DMS53 (cell line): ENCODE results near the gene EFNA1.

Experiments used
- DNase-seq: peaks from one replicate; lab custom pipeline; 2025; lab: John Stamatoyannopoulos, UW

The EFNA1 gene

DNA sequence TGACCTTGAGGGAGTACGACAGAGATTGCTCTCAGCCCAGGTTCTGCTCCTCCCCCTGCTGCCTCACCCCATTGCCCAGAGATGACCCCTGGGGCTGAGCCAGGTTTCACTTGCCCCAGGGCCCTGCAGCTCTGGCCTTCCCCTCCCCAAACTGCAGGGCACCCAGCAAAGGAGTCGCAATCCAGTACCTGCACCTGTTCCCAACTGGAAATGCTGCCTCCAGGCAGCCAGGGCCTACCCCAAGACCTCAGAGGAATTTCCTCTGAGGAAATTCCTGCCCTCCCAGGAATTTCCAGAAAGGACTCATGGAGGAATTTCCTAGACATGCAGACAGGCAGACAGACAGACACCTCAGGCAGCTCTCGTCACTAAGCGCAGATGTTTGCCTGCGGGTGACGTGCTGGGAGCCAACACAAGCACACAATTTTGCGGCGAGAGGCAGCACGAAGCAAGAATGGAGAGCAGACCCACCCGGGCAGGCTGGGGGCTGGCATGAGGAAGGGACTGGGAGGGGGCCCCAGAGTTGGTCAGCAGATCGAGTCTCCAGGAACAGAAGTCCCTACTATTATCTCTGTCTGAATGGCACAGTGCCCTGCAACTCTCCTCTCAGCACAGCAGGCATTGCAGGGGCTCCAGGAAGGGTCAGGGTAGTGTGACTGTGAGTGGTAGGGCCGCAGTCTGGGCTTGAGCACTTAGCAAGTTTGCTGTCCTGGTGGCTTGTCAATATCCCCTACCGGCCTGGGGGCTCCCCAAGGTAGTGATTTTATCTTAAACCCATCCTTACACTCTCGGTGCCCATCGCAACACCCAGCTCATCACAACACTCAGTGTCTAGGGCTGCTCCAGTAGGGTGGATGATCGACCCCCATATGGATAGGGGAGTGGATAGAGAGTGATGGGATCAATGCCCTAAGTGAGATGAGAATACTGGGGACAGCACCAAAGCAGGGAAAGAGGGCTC is 2.9 kb upstream of the EFNA1 start:
- DNase-seq = no peak

DNA sequence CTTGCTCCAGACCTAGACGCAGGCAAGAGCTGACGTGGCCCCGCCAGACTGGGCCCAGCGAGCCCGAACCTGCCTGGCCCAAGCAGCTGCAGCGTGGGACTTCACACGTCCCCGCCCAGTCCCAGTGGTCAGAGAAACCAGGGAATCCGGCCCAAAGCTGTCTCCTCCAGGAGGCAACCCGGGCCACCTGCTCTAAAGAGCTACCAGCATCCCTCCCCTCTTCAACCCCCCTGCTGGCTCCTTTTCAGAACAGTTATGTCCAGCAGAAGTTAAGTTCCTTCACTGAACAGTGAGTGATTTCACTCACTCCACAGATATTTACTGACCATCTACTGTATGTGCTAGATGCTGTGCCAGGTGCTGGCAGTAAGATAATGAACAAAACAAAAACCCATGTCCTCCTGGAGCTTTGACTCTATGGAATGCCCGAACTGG is 2.1 kb upstream of the EFNA1 start:
- peak; percentile 69 for DNase-seq

DNA sequence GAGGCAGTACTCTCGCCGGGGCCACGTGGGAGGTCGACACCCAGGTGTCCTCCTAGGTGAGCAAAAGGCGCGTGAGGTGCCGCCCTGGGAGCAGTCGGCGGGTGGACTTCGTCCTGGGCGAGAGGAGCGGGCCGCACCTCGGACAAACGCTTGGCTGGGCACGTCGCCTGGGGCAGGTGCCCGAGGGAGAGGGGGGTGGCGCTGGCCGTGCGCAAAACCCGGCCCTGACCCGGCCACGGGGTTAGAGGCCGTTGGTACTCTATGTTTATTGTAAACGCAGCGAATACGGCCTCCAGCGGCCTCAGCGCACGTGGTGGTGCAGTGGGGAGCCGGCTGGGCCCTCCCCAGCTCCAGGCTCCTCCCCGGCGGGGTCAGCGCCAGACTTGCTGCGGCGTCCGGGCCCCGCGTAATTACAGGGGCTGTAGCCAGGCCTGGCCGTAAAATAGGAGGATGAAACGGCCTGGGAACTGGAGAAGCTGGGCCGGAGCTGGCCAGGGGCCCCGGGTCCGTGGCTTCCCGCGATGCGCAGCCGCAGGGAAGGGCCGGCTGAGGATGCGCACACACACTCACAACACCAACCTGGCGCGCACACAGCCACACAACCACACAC is 1.6 kb upstream of the EFNA1 start:
- DNase-seq = peak; percentile 94

DNA sequence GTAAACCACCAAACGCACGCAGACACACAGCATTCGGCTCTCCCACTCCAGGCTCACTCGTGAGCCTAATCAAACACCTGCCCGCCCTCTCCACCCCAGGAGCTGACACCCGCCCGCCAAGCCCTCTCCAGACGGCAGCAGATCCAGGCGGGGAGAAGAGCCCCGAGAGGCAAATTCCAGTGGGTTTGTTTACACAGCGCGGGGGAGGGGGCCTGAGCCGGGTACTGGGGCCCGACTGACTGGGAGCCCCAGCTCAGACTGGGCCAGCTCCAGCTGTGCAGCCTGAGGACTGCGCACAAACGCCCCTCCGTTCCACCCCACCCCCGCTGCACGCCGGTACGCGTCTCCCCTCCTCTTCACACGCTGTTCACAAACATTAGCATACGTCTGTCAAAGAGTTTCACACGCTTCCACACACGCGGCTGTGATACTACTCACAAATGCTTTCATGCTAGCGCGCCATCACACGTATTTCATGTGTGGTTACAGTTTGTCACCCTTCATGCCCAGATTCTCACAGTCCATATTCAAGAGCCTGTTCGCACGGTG is 1.0 kb upstream of the EFNA1 start:
- DNase-seq = peak; percentile 94

DNA sequence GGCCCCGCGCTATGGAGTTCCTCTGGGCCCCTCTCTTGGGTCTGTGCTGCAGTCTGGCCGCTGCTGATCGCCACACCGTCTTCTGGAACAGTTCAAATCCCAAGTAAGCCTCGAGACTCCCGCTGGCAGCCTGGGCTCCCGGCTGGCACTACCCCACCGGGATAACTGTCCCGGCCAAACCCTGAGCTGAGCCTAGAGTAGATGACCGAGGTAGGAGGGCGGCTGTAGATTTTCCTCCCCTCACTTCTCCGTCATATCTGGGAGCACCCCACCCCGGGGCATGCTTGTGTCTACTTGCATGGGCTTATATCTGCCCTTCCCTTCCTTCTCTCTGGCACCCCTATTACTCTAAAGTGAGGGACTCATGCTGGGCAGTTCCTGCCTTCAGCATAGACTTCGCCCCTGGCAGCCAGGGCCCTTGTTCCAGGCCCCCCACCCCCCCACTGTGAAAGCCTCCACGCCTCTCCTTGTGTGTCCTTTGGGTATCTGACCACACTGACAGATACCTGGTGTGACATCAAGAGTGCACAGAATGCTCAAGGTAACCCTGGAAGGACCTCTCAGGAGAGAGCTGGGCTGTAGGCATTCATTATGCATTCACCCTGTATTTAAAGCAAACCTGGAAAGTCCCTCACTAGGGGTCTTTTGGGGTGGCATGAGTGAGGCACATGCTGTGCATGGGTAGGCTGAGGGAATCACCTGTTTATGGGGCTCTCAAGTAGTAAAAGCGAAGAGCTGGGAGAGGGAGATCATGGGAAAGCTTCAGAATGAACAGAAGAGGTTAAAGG is 485 bp downstream of the EFNA1 start:
- DNase-seq = peak; percentile 58

DNA sequence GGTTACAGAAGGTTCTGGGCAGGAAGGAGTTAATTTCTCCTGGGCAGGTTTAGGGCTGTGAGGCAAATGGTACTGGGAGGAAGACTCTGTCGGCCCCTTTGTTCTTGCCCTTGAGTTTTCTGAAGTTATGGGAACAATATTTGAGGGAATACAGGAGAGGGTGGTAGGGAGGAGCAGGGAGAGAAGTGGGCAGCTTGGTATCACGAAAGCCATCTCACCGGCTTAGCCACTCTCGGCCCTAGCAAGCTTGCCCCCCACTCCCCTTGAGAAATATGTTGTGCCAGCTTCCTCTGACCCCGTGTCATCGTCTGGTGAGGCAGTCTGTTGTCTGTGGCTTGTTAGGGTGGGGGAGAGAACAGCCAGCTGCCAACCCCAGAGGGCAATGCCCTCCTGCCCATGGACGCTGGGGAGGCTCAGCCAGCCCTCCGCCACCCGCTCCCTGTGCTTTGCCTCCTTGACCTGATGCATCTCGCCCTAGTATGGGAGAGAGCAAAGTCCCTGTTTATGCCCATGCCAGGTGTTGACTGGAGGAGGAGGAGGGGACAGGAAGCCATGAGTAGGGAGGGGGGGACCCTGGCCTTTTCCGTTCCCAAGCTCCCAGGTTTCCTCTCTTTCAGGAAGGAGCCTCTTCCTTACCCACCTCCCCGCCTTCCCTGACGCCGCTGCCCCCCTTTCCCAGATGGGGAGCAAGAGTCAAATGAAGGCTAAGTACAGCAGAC is 1.2 kb downstream of the EFNA1 start:
- peak; percentile 95 for DNase-seq

DNA sequence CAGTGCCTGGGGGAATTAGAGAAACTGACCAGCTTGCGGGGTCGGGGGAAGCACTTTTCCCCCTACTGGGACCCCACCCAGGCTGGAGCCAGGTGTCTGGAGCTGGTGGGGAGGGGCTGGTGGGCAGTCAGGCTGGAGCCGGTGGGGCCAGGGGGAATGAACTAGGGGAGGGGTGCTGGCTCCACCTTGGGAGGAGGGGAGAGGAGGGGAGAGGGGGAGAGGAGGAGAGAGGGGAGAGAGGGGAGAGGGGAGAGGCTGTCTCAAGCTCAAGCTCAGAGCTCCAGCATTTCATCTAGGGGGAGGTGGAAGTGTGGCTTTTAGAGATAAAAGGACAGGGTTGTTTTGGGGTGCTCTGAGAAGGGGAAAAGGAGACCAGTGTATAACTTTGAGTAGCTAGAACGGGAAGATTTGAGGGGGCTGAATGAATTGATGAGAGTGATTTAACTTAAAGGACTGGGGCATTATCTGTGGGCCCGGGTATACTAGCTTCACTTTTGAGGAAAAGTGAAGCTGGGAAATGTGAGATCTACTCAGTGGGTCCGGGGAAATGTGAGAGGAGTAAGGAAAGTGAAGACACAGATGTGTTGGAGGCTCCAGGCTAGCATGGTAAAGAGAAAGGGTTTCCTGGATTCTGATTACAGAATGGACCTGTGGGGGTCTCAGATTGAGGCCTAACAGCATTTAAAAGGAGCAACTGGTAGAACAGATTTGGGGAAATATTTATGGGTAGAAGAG is 2.8 kb downstream of the EFNA1 start:
- no peak for DNase-seq

DNA sequence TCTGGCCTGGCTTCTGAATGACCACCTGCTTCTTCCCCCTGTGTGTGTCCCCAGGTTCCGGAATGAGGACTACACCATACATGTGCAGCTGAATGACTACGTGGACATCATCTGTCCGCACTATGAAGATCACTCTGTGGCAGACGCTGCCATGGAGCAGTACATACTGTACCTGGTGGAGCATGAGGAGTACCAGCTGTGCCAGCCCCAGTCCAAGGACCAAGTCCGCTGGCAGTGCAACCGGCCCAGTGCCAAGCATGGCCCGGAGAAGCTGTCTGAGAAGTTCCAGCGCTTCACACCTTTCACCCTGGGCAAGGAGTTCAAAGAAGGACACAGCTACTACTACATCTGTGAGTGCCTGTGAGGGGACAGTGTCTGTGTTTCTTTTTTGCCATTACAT is 3.6 kb downstream of the EFNA1 start:
- no peak for DNase-seq

DNA sequence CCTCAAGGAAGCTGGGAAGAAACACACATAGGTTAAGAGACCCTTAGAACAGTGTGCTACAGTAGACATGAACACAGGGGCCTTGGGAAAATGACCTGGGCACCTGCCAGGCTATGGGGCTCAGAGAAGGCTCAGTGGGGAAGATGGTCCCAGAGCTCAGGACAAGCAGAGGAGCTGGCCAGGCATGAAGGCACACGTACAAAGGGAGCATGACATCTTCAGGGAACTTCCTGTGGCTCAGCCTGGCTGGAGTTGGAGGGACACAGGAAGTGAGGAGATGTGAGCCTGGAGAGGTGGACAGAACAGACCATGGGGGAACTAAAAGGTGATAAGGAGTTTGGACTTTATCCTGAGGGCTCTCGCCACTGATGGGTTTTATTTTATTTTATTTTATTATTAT is 4.2 kb downstream of the EFNA1 start:
- no peak for DNase-seq

DNA sequence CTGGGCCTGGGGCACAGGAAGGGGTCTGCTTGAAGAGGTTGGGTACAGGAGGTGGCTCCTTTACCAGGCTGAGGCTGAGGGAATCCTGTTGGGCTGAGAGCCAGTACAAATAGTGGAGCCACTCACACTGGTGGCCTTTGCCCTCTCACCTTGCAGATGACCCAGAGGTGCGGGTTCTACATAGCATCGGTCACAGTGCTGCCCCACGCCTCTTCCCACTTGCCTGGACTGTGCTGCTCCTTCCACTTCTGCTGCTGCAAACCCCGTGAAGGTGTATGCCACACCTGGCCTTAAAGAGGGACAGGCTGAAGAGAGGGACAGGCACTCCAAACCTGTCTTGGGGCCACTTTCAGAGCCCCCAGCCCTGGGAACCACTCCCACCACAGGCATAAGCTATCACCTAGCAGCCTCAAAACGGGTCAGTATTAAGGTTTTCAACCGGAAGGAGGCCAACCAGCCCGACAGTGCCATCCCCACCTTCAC is 6.2 kb downstream of the EFNA1 start:
- no peak for DNase-seq

DNA sequence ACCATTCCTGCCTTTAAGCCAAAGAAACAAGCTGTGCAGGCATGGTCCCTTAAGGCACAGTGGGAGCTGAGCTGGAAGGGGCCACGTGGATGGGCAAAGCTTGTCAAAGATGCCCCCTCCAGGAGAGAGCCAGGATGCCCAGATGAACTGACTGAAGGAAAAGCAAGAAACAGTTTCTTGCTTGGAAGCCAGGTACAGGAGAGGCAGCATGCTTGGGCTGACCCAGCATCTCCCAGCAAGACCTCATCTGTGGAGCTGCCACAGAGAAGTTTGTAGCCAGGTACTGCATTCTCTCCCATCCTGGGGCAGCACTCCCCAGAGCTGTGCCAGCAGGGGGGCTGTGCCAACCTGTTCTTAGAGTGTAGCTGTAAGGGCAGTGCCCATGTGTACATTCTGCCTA is 6.6 kb downstream of the EFNA1 start:
- peak; percentile 40 for DNase-seq

DNA sequence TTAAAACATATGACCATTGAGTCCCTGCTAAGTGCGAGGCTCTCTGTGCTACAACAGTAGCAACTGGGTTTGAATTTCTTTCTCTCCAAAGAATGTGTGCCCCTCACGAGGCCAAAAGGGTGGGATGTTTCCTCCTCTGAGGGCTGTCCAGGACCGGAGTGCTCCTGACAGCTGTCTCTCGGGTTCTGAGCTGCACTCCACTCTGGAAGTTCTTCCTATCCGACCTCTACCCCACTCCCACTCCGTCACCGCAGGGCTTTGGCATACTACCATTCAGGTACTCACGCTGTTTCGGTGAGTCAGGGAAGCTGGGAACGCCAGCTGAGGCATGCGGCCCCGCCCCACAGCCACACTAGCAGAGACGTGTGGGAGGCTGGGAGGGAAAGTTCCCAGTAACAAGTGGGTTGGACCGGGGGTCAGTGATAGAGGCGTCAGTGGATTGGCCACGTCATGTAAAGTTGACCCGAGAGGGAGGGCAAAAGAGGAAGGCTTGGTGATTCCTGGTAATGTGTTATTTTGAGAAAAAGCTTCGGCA is 7.3 kb downstream of the EFNA1 start:
- DNase-seq = peak; percentile 95

DNA sequence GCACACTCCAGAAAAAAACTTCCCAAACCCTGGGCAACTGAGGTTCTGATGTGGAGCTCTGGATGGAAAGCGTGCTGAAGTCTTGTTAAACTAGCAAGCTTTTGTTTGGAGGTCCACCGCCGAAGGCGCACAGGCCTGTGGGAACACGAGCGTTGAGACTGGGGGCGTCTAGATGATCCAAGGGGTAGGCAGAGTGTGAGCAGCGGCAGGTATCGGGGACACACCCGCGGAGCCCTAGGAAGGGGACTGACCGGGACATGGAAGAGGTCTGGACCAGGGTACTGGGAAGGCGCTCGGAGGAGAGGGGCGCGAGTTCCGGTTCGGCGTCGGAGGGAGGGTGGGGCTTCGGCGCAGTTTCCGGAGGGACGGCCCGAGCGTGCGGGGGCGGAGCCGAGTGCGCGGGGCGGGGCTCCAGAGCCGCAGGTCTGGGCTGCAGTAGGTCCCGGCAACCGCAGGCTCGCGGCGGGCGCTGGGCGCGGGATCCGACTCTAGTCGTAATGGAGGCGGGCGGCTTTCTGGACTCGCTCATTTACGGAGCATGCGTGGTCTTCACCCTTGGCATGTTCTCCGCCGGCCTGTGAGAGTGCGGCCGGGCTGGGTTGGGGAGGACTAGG is 7.8 kb downstream of the EFNA1 start, which contains the start of gene SLC50A1:
SLC50A1 (plus strand) TSS at position 438 of the 614 bp plus-strand sequence; CDS start at position 498, 60 bp downstream.
- peak; percentile 98 for DNase-seq

DNA sequence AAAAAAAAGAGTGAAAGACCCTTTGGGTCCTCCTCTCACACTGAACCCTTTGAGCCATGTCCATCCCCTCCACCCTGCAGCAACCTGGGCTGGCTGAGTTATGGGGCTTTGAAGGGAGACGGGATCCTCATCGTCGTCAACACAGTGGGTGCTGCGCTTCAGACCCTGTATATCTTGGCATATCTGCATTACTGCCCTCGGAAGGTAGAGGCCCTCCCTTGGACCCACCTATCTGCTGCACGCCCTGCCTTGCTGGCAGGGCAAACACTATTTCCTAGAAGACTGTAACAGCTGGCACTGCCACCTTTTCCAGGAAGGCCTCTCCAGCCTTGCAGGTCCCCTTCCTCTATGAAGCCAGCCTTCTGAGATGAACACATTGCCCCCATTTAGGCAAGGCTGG is 9.1 kb downstream of the EFNA1 start:
- peak; percentile 45 for DNase-seq

DNA sequence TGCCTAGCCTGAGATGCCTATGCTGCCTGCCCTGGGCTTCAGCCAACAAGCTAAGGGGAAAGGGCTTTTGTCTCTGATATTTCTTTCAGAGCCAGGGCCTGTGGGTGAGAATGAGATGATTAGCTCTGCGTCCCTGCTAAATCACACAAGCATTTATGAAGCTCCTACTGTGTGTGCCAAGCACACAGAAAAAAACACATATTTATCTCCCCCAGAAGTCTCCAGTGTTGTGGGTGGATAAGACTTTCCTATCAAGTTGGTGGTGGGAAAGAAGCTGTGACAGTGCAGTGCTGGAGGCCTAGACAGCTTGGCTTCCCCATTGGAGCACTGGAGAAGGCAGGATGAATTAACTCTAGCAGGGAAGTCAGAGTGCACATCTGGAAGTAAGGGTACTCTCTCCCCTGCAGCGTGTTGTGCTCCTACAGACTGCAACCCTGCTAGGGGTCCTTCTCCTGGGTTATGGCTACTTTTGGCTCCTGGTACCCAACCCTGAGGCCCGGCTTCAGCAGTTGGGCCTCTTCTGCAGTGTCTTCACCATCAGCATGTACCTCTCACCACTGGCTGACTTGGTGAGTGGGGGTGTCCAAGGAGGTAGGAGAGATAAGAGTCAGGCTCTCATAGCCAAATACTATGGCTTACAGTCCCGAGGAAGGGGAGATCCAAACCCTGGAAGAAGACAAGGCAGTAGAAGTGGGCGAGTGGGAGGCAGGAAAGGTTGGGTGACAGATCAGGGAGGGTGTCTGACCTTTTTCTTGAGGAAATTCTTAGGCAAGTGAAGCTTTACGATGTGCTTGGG is 9.7 kb downstream of the EFNA1 start:
- no peak for DNase-seq

DNA sequence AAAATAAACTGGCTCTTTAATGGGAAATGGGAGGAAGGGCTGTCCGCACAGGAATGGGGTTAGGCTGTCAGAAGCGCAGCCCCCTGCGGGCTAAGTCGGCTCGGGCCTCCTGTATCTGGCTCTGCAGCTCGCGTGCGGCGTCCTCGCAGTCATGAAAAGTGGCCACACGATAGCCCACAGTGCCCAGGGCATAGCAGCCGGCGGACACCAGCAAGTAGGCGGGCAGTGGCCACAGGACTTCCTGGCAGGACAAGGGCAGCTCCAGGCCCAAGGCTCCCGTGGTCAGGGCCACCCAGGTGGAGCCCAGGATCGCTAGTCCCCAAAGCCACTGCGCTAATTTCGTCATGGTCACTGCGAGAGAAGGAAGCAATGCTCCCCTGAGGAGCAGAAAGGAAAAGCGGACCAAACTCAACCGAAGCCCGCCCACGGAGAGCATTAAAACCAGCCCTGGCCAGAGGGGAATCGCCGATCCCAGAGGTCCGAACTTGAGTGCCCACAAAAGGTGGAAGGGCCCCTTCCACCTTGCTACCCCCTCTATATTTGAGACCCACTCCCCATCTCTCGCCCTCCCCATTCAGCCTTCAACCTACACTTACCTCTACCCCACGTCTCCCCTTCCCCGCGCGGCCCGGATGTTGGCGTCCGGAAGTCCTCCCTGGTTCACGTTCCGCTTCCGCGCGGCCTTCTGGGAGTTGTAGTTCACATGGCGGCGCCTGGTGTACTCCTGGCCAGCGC is 12.4 kb downstream of the EFNA1 start, which contains the start of gene DPM3:
DPM3 (minus strand) TSS at position 637 of the 735 bp plus-strand sequence; CDS start at position 346, 291 bp downstream.
- peak; percentile 93 for DNase-seq

DNA sequence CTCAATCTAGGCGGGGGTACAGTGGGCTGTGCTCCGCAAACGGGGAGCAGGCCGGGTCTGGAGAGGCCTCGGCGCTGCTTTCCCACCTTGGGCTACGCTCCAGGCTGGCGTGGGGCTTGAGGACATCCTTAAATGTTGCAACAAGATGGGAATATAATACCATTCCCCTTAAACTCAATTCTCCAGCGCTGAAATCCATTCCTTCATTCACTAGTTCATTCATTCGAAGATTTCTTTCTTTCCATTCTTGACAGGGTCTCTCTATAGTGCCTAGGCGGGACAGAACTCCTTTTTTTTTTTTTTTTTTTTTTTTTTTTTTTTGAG is 12.9 kb downstream of the EFNA1 start:
- no peak for DNase-seq

DNA sequence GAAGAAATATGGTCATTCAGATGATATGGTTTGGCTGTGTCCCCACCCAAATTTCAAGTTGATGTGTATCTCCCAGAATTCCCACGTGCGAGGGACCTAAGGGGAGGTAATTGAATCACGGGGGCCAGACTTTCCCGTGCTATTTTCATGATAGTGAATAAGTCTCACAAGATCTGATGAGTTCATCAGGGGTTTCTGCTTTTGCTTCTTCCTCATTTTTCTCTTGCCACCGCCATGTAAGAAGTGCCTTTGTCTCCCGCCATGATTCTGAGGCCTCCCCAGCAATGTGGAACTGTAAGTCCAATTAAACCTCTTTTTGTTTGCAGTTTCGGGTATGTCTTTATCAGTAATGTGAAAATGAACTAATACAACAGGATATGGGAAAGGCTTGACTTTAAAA is 14.1 kb downstream of the EFNA1 start:
- no peak for DNase-seq
